HTERT RPE-1 (cell line): ENCODE data around the gene FOXK1.

Source experiments
- in situ Hi-C: fragments of 300-500 bp; cut with MboI; formaldehyde crosslinking; loops from 4 replicates; pipeline ENCODE4 v1.14.3; 2020; ENCODE audit warnings: low sequenced_read_pairs

The FOXK1 gene

DNA sequence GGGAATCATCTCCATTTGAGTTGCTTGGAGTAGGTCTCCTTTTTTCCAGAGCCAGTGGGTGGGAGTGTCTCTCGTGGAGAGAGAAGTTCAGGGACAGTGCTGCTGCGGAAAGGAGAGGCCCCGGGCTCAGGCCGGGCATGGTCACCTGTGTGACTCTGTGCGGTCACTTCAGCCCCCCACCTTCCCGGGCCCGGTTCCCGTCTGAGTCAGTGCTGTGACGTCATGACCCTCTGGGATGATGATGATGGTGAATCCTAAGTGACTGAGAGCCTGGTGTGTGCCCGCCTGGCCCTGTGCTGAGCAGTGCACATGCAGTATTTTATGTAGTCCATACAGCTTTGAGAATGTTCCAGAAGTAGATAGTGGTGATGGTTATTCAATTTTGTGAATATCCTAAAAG, 60.8 kb downstream of the FOXK1 start:
- in situ Hi-C loops = no loop called here

- in situ Hi-C loops = no loop called here
Measured at GRCh38 chr7:4744391-4745264, 62.5 kb downstream of the FOXK1 start.

DNA sequence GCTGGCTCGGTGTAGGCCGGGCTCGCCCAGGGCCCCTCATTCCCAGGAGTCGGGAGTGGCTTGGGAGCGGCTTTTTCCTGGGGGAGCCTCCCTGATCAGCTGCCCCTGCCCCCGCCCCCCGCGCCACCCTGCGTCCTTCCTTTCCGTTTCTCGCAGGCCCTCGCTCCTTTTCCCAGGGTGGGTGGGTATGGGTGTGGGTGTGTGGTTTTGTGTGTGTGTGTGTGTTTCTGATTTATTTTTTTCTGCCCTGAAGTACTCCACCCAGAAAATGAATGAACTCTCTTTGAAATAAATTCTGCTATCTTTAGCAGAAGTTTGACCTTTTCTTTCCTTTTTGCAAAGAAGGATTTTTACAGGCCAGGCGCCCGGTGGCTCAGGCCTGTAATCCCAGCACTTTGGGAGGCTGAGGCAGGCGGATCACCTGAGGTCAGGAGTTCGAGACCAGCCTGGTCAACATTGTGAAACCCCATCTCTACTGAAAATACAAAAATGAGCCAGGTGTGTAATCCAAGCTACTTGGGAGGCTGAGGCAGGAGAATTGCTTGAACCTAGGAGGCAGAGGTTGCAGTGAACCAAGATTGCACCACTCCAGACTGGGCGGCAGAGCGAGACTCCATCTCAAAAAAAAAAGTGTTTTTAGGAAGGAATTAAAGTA, 63.3 kb downstream of the FOXK1 start:
- in situ Hi-C loops = no loop called here

- in situ Hi-C loops = no loop called here
Measured at GRCh38 chr7:4745971-4746919, 64.2 kb downstream of the FOXK1 start.

DNA sequence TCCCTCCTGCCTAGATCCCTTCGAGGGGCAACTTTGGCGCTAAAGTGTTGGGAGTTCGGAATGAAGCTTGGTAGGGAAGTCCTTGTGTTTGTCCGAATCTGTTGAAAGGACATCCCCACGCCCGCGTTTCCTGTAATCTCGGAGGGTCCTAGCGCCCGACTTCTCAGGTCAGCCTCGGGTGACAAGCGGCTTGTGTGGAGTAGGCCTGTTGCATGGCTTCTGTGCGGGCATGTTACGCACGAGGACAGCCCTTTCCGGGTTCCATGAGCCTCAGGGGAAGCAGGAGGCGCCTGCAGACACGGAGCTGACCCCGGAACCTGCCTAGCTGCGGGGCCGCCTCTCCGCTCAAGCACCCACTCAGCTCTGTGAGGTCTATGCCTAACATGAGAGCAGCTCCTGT, 64.9 kb downstream of the FOXK1 start:
- in situ Hi-C loops = no loop called here

DNA sequence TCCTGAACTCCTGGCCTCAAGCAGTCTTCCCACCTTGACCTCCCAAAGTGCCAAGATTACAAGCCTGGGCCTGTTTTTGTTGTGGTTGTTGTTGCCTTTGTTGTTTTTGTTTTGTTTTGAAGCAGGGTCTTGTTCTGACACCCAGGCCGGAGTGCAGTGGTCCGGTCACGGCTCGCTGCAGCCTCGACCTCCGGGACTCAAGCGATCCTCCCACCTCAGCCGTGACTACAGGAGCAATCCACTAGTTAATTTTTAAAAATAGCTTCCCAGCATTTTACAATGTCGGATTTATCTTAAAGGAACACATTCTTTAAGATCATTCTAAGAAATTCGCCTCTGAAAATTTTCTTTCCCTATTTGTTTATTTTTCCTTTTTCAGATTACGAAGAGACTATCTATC, 65.7 kb downstream of the FOXK1 start:
- in situ Hi-C loops = no loop called here

GRCh38 chr7:4748231-4748681, 66.2 kb downstream of the FOXK1 start:
- in situ Hi-C loops = no loop called here

DNA sequence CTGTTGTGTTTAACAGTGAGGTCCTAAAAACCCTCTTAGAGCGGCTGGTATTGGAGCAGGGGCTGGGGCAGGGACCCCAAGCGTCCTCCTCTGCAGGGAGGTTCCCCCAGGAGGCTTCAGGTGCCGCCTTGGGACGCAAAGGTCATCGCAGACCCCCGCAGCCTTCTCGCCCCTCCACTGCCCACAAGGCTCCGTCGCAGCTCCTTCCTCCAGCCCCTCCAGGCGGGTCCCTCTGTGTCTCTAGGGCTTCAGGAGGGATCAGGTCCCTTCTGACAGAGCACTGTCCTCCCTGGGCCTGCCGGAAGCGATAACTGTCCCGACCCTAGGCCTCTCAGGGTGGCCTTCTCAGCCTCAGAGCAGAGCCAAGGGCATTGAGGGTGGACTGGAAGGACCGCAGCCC, 67.3 kb downstream of the FOXK1 start:
- in situ Hi-C loops = no loop called here

DNA sequence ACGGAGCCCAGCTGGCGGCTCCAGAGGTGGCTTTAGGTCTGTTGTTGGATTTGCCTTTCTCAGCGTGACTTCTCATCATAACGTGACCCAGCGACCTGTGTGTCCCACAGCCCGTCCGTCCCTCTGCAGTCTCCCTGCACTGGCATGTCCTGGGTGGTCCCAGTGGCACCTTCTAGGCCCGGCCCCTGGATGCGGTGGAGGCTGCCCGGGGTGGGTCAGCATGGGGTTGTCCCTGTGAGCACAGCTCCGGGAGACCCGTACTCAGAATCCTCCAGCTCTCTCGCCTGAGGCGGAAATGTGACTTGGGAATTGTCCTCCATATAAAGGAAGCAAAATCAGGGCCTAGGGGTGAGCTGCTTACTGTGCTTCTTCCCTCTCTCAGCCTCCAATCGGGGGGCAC, 67.7 kb downstream of the FOXK1 start:
- in situ Hi-C loops = no loop called here

DNA sequence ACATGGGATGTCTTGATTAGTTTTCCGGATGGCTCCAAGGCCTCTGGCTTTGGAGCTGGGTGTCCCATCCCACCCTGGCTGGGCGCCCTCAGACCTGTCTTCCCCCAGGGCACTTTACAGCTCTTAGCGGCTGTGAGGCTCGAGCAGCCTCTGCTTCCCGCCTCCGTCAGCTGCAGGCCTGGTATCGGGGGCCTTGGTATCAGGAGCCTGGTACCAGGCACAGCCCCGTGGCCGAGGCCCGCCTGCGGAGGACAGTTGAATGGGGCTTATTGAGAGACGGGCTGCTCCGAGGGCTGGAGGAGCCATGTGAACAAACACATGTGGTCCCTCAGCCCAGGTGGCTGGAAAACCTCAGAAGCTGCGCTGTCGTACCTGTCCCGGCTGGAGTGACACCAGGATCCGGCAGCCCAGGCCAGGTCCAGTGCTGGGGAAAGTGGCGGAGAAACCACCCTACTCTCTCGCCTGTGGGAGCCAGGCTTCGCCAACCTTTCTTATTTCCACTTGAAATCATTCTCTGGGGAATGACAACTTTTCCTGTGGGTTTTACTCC, 69.4 kb downstream of the FOXK1 start:
- in situ Hi-C loops = no loop called here

DNA sequence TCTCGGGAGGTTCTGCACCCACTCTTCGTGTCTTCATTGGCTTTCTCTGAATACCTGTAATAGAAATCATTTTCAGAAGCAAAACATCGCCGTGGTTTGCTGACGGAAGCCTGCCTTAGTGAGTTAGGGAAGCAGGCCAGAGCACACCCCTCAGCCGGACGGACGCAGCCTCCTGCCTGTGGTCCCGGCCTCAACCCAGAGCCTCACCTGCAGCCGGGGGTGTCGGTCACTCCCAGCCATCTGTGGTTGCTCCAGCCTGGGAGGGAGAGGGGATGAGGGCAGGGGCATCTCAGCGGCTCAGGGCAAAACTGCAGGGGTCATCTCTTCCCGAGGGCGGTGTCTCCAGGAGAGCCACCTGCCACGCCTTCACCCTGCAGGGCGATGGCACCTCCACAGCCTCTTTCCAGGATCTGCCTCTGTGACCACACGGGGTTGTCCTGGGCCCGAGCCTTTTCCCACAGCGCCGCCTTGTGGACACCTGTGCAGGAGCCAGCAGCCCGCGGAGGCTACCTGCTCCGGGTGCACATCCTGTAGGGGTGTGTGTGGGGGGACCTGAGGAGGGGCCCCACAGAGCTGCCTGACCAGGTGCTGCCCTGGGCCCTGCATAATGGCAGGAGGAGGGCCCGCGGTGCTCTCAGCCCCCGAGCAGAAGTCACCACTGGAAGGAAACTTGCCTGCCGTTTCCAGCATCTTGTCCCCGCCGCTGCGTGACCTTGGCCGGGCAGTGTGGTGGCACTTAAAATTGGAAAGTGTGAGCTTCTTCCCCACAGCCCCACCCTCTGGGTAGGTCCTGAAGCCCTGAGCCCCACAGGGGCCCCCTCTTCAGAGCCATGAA, 71.7 kb downstream of the FOXK1 start:
- in situ Hi-C loops = no loop called here

DNA sequence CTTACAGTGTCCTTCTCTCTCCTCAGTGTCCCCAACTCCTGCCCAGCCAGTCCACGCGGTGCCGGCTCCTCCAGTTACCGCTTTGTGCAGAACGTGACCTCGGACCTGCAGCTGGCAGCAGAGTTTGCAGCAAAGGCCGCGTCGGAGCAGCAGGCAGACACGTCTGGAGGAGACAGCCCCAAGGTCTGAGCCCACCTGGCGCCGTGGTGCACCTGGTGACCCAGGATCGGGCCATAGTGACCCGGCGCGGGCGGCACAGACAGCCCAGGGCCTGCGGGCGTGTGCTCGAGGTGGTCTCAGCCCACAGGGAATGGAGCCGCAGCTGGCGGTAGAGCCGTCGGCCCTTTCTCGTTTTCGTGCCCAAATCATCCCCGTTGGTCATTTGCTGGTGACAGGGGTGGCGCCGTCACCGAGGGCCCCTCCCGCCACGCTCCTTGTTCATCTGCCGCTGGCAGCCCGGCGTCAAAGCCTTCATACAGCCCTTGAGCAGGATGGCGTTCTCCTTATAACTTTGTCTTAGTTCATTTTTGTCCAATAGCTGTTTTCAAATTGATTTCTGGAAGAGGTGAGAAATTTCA, 72.4 kb downstream of the FOXK1 start:
- in situ Hi-C loops = no loop called here

DNA sequence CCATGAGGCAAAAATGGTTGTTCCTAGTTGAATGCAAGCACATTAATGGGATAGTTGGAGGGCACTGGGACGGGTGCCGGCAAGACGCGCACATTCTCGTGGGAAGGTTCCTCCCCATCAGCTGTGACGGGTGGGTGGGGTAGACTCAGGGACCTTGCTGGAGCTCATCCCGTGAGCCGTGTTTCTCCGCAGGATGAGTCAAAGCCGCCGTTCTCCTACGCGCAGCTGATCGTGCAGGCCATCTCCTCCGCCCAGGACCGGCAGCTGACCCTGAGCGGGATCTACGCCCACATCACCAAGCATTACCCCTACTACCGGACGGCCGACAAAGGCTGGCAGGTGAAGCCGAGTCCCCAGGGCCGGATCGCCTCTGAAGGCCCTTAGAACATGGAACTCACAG, 73.0 kb downstream of the FOXK1 start:
- in situ Hi-C loops = no loop called here

DNA sequence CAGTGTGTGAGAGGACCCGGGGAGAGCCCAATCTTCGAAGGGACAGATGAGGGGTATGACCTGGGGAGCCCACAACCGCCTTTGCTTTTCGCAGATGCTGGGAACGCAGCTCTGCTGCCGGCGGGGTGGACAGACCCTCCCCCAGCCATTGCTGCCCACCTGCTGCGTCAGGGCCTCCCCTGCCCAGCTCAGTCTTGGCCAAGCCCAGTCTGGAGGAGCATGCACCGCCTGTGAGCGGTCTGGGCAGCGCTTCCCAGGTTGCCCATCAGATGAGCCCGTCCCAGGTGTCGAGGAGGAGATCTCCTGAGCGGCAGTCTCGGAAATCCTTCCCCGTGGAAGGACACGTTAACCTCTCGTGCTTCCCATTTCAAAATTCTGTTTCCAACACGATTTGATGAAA, 76.0 kb downstream of the FOXK1 start:
- in situ Hi-C loops = no loop called here

DNA sequence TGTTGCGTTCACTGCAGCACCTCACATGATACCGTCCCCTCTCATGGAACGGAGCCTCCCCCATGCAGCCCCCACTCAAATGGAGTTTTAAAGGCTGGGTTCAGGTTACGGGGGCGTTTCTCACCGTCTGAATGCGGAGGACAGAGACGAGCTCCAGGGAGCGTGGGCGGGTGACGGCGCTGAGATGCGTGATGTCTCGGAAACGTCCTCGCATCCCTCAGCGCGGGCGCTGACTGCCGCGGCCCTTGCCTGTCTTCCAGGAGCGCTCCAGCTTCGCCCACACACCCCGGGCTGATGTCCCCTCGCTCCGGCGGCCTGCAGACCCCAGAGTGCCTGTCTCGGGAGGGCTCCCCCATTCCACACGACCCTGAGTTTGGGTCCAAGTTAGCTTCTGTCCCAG, 76.7 kb downstream of the FOXK1 start:
- in situ Hi-C loops = no loop called here

GRCh38 chr7:4759211-4759610, 77.1 kb downstream of the FOXK1 start:
- in situ Hi-C loops = no loop called here

GRCh38 chr7:4760952-4761351, 78.9 kb downstream of the FOXK1 start:
- in situ Hi-C loops = no loop called here

GRCh38 chr7:4762121-4763055, 80.3 kb downstream of the FOXK1 start:
- in situ Hi-C loops = no loop called here
